HG03095 (cell line): ENCODE results near the gene C20orf144.
A peak's percentile ranks its signal among the peaks of the same experiment; 100 is the strongest.

ENCODE experiments used
- ATAC-seq: cut with Tn5 transposase; IDR thresholded peaks from one replicate; pipeline ENCODE4 v1.9.1; 2021; ENCODE audit warnings: moderate library complexity; ENCODE audit not compliant: unreplicated experiment

The C20orf144 gene

DNA sequence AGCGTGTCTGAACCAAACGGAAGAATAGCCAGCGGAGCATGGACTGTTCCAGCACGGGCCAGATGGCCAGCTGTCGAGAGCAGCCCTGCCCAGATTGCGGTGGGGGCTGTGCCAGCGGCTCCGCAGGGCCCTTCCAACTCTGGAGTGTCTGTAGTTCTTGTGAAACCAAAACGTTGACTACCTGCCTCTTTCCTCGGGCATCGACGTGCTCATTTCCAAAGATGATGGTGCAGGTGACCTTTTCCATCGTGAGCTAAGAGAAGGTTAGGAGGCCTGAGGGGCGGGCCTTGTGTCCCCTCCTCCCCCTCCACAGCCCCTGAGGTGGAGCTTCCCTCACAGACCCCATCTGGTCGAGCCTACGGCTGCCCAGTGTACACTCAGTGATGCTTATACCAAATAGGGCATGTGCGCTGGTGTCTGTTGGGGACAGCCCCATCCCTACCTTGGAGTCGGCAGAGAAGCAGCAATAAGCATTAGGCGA lies 12.9 kb upstream of the C20orf144 start:
- no peak for ATAC-seq

DNA sequence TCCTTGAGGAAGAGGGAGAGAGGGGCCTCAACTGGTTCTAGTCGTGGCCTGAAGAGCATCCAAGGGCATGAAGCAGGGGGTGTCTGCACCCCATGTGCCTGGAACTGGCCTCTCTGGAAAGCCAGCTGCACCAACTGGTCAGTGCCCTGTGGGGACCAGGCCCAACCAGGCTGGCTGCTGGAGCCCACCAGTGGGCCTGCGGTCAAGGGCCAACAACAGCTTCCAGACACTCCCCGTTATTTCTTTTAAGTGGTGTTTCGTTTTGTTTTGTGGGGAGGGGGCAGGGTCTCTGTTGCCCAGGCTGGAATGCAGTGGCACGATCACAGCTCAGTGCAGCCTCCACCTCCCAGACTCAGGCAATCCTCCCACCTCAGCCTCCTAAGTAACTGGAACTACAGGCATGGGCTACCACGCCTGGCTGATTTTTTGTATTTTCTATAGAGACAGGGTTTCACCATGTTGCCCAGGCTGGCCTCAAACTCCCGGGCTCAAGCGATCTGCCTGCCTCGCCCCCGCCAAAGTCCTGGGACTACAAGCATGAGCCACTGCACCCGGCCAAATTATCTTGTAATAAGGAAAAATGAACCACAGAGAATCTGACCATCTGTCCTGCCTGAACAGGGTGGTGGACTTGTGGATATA lies 11.9 kb upstream of the C20orf144 start:
- no peak for ATAC-seq

GRCh38 chr20:33650753-33651561 lies 11.2 kb upstream of the C20orf144 start:
- no peak for ATAC-seq

GRCh38 chr20:33651562-33652048 lies 10.5 kb upstream of the C20orf144 start:
- ATAC-seq, result no peak

DNA sequence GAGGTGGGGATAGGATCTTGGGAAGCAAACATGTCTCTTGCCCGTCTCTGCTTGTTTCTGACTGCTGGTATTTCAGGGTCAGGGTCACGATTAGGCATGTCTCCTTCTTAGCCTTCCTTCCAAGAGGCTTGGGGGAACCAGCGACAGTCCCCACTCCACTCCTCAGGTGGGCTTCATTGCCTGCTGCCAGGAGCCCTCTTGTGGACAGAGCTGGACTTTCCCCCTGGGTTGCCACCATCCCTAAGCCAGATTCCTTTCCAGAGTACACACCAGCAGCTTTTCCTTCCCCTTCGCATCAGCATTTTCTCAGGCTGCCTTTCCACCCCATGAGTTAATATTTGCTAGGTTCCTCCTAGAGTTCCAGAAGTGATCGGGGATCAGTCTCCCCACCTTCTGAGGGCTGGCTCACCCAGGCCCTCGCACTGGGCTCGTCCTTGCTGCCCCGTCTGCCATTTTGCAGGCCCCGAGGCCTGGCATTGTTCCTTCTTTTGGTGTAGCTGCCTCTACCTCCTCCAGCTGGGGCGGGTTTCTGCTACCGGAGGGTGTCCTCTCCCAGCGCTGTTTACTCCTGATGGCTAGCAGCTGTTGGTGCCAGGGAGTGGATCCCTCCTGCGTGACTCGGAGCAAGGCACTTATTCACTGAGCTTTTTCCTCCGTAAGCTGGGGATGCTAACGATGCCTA lies 8.8 kb upstream of the C20orf144 start:
- no peak for ATAC-seq

- ATAC-seq, result no peak
Observed at GRCh38 chr20:33653900-33654596, 8.1 kb upstream of the C20orf144 start.

- ATAC-seq, result no peak
Observed at GRCh38 chr20:33654680-33655161, 7.4 kb upstream of the C20orf144 start.

GRCh38 chr20:33655164-33655563 lies 7.0 kb upstream of the C20orf144 start:
- no peak for ATAC-seq

- ATAC-seq, result no peak
Observed at GRCh38 chr20:33656010-33656782, 5.9 kb upstream of the C20orf144 start.

DNA sequence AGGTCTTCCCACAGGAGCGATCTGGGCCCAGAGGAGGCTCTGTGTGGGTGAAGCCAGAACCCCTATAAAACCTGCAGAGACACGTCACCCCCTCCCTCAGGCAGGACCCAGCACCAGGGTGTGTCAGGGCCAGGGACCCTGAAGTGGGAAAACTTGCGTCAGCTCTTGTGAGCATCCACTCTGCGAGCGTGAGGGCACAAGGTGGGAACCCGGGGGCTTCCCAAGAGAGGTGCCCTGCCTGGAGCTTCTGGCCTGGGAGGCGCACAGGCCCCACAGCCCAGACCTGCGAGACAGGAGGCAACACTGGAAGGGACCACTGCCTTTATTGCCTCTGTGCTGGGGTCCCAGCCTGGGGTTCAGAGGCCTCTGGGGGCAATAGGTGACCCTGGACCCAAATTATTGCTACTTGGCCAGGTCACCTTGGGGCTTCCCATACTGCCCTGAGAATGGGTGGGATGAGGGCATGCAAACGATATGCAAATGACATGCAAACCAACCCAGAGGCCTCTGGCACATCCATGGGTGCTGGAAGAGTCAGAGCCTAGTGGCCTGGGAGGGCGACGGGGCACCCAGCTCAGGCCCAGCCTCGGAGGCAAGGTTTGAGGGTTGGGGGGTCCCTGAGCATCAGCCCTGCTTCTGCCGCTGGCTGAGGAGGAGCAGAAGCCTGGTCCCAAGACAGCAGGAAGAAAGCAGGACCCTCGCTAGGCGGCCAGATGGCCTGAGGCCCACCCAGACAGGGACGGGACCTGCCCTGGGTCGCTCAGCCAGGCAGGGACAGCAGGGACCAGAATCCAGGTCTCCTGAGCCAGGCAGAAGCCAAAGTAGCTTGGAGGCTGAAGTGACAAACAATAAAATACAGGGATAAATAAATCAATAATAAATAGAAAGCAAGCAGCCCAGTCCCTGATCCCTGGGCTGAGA lies 5.1 kb upstream of the C20orf144 start:
- ATAC-seq, result no peak

DNA sequence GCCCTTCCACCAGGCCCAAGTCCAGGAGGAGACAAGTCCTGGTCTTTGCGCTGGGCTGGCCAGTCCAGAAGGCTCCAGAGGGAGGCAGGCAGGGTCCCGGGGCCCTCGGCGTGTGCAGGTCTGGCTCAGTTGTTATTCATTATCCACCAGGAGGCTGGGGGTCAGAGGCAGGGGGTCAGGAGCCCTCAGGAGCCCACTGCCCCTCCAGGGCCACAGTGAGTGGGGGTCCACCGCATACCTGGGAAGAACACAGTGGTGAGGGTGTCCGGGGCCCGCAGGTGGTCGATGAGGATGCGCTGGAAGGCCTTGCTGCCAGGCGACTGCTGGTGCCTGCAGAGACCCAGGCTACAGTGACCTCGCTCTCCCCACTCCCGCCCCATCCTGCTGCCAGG lies 4.4 kb upstream of the C20orf144 start:
- ATAC-seq, result no peak

- no peak for ATAC-seq
Observed at GRCh38 chr20:33658510-33658909, 3.6 kb upstream of the C20orf144 start.

GRCh38 chr20:33658929-33659328 lies 3.2 kb upstream of the C20orf144 start:
- no peak for ATAC-seq

GRCh38 chr20:33659341-33660034 lies 2.6 kb upstream of the C20orf144 start:
- no peak for ATAC-seq

DNA sequence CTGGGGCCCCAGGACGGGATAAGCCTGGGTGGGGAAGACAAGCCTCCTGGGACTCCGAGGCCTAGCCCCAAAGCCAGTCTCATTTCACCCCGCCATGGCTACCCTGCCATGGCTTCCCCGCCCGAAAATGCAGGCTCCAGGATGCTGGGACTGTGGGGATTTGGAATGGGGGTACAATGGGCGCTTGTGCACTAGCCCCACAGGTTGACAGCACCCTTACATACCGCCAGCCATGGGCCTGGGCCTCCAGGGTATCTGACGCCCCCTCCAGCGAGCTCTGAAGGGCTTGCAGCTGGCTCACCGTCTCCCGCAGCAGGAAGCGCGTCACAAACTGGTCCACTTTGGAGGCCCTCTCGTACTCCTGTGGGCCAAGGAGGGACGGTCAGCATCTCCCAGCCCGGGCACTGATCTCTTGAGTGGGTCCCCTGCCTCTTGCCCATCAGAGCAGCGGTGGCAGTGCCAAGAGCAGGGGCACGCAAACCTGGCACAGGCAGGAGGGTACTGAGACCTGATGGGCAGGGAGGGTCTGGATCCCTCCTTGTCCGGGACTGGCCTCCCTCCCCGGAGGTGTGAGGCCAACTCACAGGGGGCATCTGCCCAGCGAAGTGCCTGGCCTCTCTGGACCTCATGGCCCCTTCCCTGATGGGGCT lies 2.0 kb upstream of the C20orf144 start:
- no peak for ATAC-seq

GRCh38 chr20:33660685-33661058 lies 1.5 kb upstream of the C20orf144 start:
- no peak for ATAC-seq

- ATAC-seq, result peak; percentile 35
Observed at GRCh38 chr20:33663161-33664084, 1.3 kb downstream of the C20orf144 start.
